Measurements from ENCODE around the gene NEURL2. TPM values are rescaled to one million over a fixed set of nuclear protein-coding genes. Genes with fewer than 3 reads are reported as not detected.
A peak's percentile ranks its signal among the peaks of the same experiment; 100 is the strongest.

Gene NEURL2
- total RNA-seq, 2 donors from 2014 or later: 3.3 to 5.2 TPM

DNA sequence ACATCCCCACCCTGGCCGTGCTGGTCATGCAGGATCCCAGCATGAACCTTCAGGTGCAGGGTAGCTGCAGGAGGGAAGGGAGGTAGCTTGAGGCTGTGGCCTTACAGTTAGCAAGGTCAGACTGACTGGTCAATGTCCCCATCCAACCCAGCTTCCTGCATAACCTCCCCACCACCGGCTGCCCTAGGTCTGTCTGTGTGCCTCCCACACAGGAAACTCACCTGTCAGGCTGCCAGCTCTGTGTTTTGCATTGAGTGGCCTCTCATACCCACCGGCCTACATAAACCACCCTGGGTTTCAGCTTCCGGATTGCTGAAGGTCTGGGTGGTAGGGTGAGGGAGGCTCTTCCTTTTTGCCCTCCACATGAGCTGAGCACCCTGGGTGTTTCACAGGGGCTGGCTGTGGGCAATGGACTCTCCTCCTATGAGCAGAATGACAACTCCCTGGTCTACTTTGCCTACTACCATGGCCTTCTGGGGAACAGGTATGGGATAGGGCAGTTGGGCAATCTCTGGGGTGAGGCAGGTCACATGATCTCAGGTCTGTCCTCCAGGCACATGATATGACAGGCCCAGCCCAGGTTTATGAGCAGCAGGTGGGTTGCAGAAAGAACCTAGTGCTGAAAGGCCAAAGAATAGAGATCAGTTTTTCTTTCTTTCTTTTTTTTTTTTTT lies 2.0 kb upstream of the NEURL2 start:
- H3K4me1 ChIP-seq: peaks cover 33% of the 10 kb centered on the region
- H3K27me3 ChIP-seq: no peaks in the 10 kb centered on the region
- ATAC-seq (no peak), DNase-seq (no peak)
- TF ChIP-seq POLR2A (IDR thresholded peaks at IDR 0.05): no peak
- TF ChIP-seq, protein P1, sequence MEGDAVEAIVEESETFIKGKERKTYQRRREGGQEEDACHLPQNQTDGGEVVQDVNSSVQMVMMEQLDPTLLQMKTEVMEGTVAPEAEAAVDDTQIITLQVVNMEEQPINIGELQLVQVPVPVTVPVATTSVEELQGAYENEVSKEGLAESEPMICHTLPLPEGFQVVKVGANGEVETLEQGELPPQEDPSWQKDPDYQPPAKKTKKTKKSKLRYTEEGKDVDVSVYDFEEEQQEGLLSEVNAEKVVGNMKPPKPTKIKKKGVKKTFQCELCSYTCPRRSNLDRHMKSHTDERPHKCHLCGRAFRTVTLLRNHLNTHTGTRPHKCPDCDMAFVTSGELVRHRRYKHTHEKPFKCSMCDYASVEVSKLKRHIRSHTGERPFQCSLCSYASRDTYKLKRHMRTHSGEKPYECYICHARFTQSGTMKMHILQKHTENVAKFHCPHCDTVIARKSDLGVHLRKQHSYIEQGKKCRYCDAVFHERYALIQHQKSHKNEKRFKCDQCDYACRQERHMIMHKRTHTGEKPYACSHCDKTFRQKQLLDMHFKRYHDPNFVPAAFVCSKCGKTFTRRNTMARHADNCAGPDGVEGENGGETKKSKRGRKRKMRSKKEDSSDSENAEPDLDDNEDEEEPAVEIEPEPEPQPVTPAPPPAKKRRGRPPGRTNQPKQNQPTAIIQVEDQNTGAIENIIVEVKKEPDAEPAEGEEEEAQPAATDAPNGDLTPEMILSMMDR (IDR thresholded peaks at IDR 0.05): no peak
- no peak overlapping the region for H3K27ac ChIP-seq
- no peak overlapping the region for H3K4me3 ChIP-seq
- H3K36me3 ChIP-seq (replicated peaks in 1 of 2; ENCODE audit: insufficient read depth in 1 of 2, low read depth in 2 of 2): peaks cover 0 to 7% of the 10 kb centered on the region in 2 donors
- H3K9me3 ChIP-seq: no peaks in the 10 kb centered on the region
- intact Hi-C loops (cut with DNase I): loop anchor here (10.0 kb wide), 1 partner anchor 72 kb away; no protein-coding TSS in a partner anchor
- 58 to 71% methylated on average over 1 to 4 of the region's 4 CpGs for WGBS, 2 donors

DNA sequence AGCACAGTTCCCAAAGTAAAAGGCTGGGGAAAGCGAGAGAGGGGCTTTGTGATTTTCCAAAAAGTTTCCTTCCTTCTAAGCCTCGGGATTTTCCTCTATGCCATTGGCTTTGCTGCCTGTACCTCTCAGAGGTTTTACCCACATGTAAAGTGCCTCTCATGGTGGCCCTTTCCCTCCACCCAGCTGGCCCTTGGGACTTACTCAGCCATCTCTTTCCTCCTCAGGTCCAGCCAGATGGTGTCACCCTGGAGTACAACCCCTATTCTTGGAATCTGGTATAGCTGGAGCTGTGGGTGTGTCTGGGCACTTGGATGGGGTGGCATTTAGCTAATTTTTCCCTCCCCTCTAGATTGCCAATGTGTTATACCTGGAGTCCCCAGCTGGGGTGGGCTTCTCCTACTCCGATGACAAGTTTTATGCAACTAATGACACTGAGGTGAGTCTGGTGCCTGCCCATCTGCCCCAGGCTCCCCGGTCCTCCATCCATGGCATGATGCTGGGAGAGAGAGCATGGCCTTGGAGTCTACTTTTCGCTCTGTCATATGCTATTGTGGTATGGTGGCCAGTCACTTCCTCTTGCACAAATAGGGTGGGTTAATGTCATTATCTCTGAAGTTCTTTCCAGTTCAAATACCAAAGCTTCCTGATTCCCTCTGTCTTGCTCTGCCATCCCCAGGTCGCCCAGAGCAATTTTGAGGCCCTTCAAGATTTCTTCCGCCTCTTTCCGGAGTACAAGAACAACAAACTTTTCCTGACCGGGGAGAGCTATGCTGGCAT lies 1.2 kb upstream of the NEURL2 start:
- no peak for TF ChIP-seq POLR2A (IDR thresholded peaks at IDR 0.05)
- TF ChIP-seq, protein P1 (IDR thresholded peaks at IDR 0.05): no peak
- H3K27me3 ChIP-seq: no peaks in the 10 kb centered on the region
- peak overlapping the region in 2 of 4 donors; percentile 72 to 78 for H3K27ac ChIP-seq
- intact Hi-C loops (cut with DNase I): loop anchor here (10.0 kb wide), 1 partner anchor 73 kb away; no protein-coding TSS in a partner anchor
- peaks cover 33% of the 10 kb centered on the region for H3K4me1 ChIP-seq
- WGBS, 2 donors: 73 to 75% methylated on average over 9 of the region's 9 CpGs
- no peak for ATAC-seq
- no peaks in the 10 kb centered on the region for H3K9me3 ChIP-seq
- H3K36me3 ChIP-seq (replicated peaks in 1 of 2; ENCODE audit: insufficient read depth in 1 of 2, low read depth in 2 of 2): peaks cover 0 to 7% of the 10 kb centered on the region in 2 donors
- peak overlapping the region in 1 of 2 donors; percentile 90 for H3K4me3 ChIP-seq
- DNase-seq: peak in 1 of 4 donors; percentile 29

DNA sequence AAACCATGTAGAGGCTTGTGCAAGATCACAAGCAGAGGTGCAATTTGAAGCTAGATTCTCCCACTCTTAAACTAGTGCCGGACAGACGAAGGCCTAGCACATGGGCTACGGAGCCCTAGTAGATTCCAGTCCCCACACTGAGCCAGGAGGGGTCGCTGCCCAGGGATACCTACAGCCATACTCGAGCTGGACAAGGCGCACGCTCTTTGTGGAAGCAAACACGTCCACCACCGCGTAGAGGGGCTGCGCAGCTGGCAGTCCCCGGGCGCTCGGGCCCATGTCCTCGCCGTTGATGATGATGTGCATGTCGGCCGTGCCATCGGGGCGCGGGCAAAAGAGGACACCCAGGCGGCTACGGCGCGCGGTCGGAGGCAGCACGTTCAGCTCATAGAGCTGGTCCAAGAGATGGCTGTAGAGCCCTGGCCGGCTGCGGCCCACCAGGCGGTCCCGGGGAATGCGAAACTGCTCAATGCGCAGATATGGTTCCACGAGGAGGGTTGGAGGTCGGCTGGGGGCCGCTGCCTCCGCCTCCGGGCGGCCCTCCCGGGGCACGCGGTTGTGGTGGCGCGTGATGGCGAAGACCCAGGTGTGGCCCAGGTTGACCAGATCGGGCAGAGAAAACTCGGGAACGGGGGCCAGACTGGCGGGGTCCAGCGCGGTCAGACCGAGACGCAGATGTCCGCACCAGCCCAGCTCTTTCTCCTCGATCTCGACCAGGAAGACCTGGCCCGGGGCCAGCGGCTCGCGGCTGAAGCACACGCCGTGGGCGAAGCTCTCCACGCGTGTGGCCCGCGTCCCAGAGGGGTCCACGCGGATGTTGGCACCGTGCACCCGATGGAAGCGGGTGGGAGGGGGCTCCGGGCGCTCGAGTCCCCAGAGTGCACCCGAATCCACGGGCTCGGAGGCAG lies 677 bp downstream of the NEURL2 start:
- Histone ChIP-seq H3K27ac (peak overlapping the region; percentile 65 to 80 (median 75)), H3K27me3 (no peaks in the 10 kb centered on the region), H3K4me1 (peaks cover 33% of the 10 kb centered on the region), H3K36me3 (replicated peaks in 1 of 2; ENCODE audit: insufficient read depth in 1 of 2, low read depth in 2 of 2) (peaks cover 0 to 5% of the 10 kb centered on the region in 2 donors), H3K4me3 (peak overlapping the region; percentile 86 to 90), H3K9me3 (no peaks in the 10 kb centered on the region)
- ATAC-seq (peak; percentile 76), DNase-seq (peak; percentile 82 to 89 (median 86))
- TF ChIP-seq, protein P1 (IDR thresholded peaks at IDR 0.05): peak; percentile 38 to 72 (median 59)
- TF ChIP-seq POLR2A (IDR thresholded peaks at IDR 0.05): peak in 2 of 3 donors; percentile 39 to 41
- intact Hi-C loops (cut with DNase I): loop anchor here (10.0 kb wide), 1 partner anchor 74 kb away; no protein-coding TSS in a partner anchor
- 2 to 20% methylated on average over 1 to 78 of the region's 79 CpGs for WGBS, 2 donors

DNA sequence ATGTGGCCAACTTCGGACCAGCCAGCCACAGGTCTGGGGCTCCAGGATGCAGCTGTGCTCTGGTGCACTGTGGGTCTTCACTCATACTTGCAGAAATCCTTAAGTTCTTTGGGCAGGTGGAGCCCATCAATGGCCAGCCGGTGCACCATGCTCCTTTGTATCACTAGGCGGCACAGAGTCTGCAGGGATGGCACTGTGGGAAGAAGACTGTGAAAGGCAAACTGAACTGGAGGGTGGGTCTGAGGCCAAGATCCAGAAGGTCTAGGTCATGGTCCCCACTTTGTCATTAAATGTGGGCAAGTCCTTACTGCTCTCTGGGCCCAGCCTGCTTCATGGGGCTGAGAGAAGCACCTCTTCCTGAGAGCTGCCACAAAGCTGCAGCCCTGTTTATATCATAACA lies 2.3 kb downstream of the NEURL2 start:
- TF ChIP-seq, protein P1 (IDR thresholded peaks at IDR 0.05): no peak
- TF ChIP-seq POLR2A (IDR thresholded peaks at IDR 0.05): no peak
- H3K9me3 ChIP-seq: no peaks in the 10 kb centered on the region
- H3K27me3 ChIP-seq: no peaks in the 10 kb centered on the region
- ATAC-seq (no peak), DNase-seq (no peak)
- intact Hi-C loops (cut with DNase I): no loop called here
- H3K4me1 ChIP-seq: peaks cover 33% of the 10 kb centered on the region
- H3K4me3 ChIP-seq: no peak overlapping the region
- no peak overlapping the region for H3K27ac ChIP-seq
- H3K36me3 ChIP-seq (replicated peaks in 1 of 2; ENCODE audit: insufficient read depth in 1 of 2, low read depth in 2 of 2): peaks cover 0 to 3% of the 10 kb centered on the region in 2 donors
- 80 to 83% methylated on average over 1 to 3 of the region's 3 CpGs for WGBS, 2 donors

All from body of pancreas (tissue), 4 donors.